Measurements from ENCODE around the gene CMTR1. TPM values are rescaled to one million over a fixed set of nuclear protein-coding genes. Genes with fewer than 3 reads are reported as not detected.

CMTR1 gene
- total RNA-seq, 2 experiments from 2014 or later = 71.7 to 74.2 TPM

DNA sequence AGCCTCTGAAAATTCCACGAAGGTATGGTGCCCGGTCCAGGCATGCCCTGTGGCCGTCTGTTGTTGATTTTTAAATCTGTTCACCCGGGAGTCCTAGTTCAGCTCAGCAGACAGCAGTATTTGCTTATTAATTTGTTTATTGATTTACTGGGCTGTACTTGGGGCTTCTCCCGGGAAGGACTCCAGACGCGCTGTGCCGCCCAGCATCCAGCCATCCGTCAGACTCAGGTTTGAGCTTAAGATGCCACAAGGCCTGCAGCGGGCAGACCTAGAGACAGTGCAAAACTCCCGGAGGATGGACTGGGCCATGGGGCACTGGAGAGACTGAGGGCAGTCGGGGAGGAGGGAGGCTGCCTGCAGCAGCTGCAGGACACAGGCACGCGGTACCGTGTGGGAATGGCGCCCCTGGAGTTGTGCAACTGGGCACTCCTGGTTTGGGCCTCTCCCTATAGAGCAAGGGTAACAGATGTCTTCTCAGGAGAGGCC lies 83.9 kb downstream of the CMTR1 start:
- DNase-seq = peak; percentile 37
- ChIA-PET POLR2A (interaction anchor here (0.5 to 3.6 kb wide), 18 partner anchors 9 to 302 kb away, joined by 3 to 129 read pairs (median 5); partner anchors contain the start of genes CCDC167, CMTR1 and MDGA1), CTCF (interaction anchor here (1.0 to 4.6 kb wide), 18 partner anchors 8 to 191 kb away, joined by 3 to 64 read pairs (median 4); partner anchors contain the start of genes CCDC167 and CMTR1)
- peak; percentile 33 for ATAC-seq
- Mint-ChIP-seq H3K4me3 (peak overlapping the region; percentile 83), H3K36me3 (ENCODE audit: low read depth) (peaks cover 6% of the 10 kb centered on the region), H3K27me3 (ENCODE audit: low read depth) (no peaks in the 10 kb centered on the region), H3K9me3 (ENCODE audit: insufficient read depth) (no peaks in the 10 kb centered on the region), H3K27ac (peak overlapping the region; percentile 98), H3K4me1 (ENCODE audit: low read depth) (peaks cover 81% of the 10 kb centered on the region)

DNA sequence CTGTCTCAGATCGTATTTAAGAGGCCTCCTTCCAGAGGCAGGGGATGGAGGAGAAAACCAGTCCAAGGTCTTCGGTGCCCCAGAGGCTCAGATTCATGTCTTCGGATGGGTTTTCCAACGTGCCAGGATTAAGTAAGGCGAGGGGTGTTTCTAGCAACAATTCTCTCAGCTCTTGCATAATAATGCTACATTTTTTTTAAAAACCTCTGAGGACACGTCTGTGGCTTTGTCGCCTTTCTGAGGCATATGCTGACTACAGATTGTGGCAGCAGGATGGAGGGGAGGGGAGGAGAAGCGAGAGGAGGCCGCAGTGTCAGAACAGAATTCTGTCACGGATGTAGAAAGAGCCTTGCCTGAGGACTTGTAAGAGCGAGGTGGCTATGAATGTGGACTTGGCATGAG lies 84.4 kb downstream of the CMTR1 start:
- Mint-ChIP-seq H3K36me3 (ENCODE audit: low read depth) (peaks cover 6% of the 10 kb centered on the region), H3K9me3 (ENCODE audit: insufficient read depth) (no peaks in the 10 kb centered on the region), H3K27ac (peak overlapping the region; percentile 98), H3K4me3 (peak overlapping the region; percentile 83), H3K27me3 (ENCODE audit: low read depth) (no peaks in the 10 kb centered on the region), H3K4me1 (ENCODE audit: low read depth) (peaks cover 83% of the 10 kb centered on the region)
- ChIA-PET POLR2A (interaction anchor here (0.7 to 3.6 kb wide), 13 partner anchors 9 to 301 kb away, joined by 3 to 129 read pairs (median 5); partner anchors contain the start of genes CCDC167, CMTR1 and MDGA1), CTCF (interaction anchor here (1.0 to 4.6 kb wide), 15 partner anchors 8 to 192 kb away, joined by 3 to 64 read pairs (median 6); partner anchors contain the start of gene CCDC167)
- DNase-seq (peak; percentile 91), ATAC-seq (peak; percentile 63)

DNA sequence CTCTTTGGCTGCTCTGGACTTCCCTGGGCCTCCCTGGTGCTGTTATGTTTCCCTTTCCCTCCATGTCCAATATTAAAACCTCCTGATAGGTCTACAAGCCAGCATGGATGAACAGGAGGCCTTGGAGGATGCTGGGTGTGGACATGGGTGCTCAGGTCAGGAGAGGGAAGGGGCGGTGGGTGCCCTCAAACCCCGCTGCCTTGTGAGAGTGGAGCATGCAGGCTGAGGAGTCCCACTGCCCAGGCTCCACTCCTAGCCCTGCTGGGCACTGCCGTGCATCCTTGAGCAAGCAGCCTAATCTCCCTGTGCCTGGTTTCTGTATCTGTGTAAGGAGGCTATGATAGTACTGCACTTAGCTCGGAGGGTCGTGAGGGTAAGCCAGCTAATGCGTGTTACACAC lies 85.1 kb downstream of the CMTR1 start:
- ChIA-PET CTCF (interaction anchor here (0.6 to 4.6 kb wide), 4 partner anchors 15 to 48 kb away, joined by 3 to 64 read pairs (median 16); partner anchors contain the start of gene CCDC167), POLR2A (interaction anchor here (0.7 to 3.6 kb wide), 5 partner anchors 9 to 30 kb away, joined by 3 to 129 read pairs (median 6); partner anchors contain the start of gene CCDC167)
- Mint-ChIP-seq H3K36me3 (ENCODE audit: low read depth) (peaks cover 6% of the 10 kb centered on the region), H3K9me3 (ENCODE audit: insufficient read depth) (no peaks in the 10 kb centered on the region), H3K27ac (peak overlapping the region; percentile 98), H3K27me3 (ENCODE audit: low read depth) (no peaks in the 10 kb centered on the region), H3K4me3 (peak overlapping the region; percentile 83), H3K4me1 (ENCODE audit: low read depth) (peaks cover 80% of the 10 kb centered on the region)
- no peak for DNase-seq
- no peak for ATAC-seq

DNA sequence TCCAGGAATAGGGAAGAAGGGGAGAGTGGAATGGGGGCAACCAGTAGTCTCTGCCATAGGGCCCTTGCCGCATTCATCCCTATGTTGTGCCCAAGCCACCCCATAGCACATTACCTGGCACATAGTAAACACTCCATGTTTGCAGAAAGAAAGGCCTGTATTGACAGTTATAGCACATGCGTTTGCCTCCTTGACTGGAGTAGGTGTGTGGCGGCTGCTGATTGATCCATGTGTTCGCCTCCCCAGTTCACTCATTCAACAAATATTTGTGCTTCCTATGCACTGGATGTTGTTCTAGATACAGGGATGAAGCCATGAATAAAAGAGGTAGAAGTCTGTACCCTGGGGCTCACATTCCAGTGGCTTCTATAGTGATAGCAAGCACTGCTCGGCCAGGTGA lies 86.4 kb downstream of the CMTR1 start:
- Mint-ChIP-seq H3K9me3 (ENCODE audit: insufficient read depth) (no peaks in the 10 kb centered on the region), H3K4me1 (ENCODE audit: low read depth) (peaks cover 70% of the 10 kb centered on the region), H3K27me3 (ENCODE audit: low read depth) (no peaks in the 10 kb centered on the region), H3K27ac (no peak overlapping the region), H3K36me3 (ENCODE audit: low read depth) (peaks cover 6% of the 10 kb centered on the region), H3K4me3 (no peak overlapping the region)
- ChIA-PET CTCF (interaction anchor here (4.6 kb wide), 1 partner anchor 16 kb away, joined by 64 read pairs; the partner anchor contains the start of gene CCDC167), POLR2A (interaction anchor here (0.8 to 1.7 kb wide), 3 partner anchors 10 to 18 kb away, joined by 3 to 6 read pairs (median 3); no protein-coding TSS in a partner anchor)
- ATAC-seq (no peak), DNase-seq (no peak)

DNA sequence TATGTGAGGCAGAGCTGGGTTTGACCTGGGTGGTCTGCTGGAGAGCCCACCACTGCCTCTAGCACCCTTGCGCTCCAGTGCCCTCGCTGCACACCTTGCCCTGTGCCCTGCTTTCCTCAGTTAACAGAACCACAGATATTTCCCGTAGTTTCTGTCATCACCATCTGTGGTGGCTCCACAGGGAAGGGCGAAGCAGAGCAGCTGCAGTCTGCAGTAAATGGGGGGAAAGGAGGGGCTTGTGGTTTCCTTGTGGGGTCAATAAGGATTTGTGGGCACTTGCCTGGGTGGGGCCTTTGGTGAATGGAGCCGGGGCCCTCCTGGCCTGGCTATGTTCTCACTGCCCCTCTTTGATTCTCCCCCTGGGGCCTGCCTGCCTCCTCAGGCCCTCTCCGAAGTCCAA lies 87.9 kb downstream of the CMTR1 start:
- H3K36me3 Mint-ChIP-seq (ENCODE audit: low read depth) = peaks cover 6% of the 10 kb centered on the region
- ChIA-PET CTCF (no interaction called here), POLR2A (no interaction called here)
- ATAC-seq = no peak
- DNase-seq = no peak
- H3K9me3 Mint-ChIP-seq (ENCODE audit: insufficient read depth) = no peaks in the 10 kb centered on the region
- no peak overlapping the region for H3K4me3 Mint-ChIP-seq
- no peak overlapping the region for H3K27ac Mint-ChIP-seq
- H3K27me3 Mint-ChIP-seq (ENCODE audit: low read depth) = no peaks in the 10 kb centered on the region
- H3K4me1 Mint-ChIP-seq (ENCODE audit: low read depth) = peaks cover 56% of the 10 kb centered on the region

DNA sequence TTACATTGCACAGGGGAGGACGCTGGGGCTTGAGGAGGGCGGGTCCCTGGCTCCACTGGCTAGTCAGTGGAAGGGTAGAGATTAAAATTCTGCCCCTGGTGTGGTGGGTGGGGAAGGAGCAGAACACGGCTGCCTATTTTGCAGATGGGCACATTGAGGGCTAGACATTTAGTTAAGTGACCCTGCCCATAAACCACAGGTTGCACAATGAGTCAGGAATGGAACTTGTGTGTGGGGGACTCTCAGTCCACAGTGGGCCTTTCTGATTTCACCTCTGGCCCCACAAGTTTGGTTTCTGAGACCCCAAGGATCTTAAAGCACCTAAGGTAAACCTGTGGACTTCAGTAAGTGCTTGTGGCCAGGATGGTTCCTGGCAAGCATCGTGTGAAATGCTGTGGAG lies 88.7 kb downstream of the CMTR1 start:
- ATAC-seq (no peak), DNase-seq (no peak)
- Mint-ChIP-seq H3K4me1 (ENCODE audit: low read depth) (peaks cover 50% of the 10 kb centered on the region), H3K36me3 (ENCODE audit: low read depth) (peaks cover 6% of the 10 kb centered on the region), H3K4me3 (no peak overlapping the region), H3K27me3 (ENCODE audit: low read depth) (no peaks in the 10 kb centered on the region), H3K27ac (no peak overlapping the region), H3K9me3 (ENCODE audit: insufficient read depth) (no peaks in the 10 kb centered on the region)
- CTCF ChIA-PET = no interaction called here
- POLR2A ChIA-PET = no interaction called here

DNA sequence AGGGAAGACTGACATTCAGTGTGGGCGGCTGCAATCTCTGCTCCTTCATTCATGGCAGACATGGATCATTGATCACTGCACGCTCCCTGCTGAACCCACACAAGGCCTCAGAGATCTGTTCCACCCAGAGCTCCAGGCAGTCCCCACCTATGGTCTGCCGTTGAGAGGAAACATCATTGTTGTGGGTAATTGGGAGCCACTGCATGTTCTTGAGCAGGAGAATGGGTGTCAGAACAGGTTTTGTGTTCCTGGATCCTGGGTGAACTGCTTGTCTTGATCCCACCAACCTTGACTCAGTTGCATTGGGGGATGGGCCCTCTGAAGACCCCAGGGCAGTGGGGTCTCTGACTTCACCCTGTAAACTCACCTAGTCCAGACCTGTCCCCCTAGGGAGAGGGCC lies 89.8 kb downstream of the CMTR1 start:
- no peak overlapping the region for H3K27ac Mint-ChIP-seq
- peaks cover 6% of the 10 kb centered on the region for H3K36me3 Mint-ChIP-seq (ENCODE audit: low read depth)
- H3K4me3 Mint-ChIP-seq = no peak overlapping the region

DNA sequence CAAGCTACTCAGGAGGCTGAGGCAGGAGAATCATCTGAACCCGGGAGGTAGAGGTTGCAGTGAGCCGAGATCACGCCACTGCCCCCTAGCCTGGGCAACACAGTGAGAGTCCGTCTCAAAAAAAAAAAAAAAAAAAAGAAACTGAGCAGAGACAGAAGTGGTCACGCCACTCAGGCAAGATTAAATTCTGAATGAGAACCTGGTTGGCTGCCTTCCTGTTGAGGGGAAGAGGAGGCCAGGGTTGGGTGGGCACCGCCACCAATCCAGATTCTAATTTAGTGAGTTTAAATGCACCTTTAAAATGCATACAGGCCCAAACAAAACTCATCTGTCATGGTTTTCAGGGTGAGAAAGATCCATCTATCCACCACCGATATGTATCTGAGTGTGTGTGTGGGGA lies 90.4 kb downstream of the CMTR1 start:
- peaks cover 6% of the 10 kb centered on the region for H3K36me3 Mint-ChIP-seq (ENCODE audit: low read depth)
- no peak for DNase-seq
- peaks cover 33% of the 10 kb centered on the region for H3K4me1 Mint-ChIP-seq (ENCODE audit: low read depth)
- H3K27ac Mint-ChIP-seq = no peak overlapping the region
- ChIA-PET CTCF (interaction anchor here (1.2 kb wide), 1 partner anchor 27 kb away, joined by 3 read pairs; no protein-coding TSS in a partner anchor), POLR2A (no interaction called here)
- no peak for ATAC-seq
- H3K9me3 Mint-ChIP-seq (ENCODE audit: insufficient read depth) = no peaks in the 10 kb centered on the region
- H3K4me3 Mint-ChIP-seq = no peak overlapping the region
- H3K27me3 Mint-ChIP-seq (ENCODE audit: low read depth) = no peaks in the 10 kb centered on the region

More for the DNA sequence above, 89.8 kb downstream of the CMTR1 start:
- Mint-ChIP-seq H3K27me3 (ENCODE audit: low read depth) (no peaks in the 10 kb centered on the region), H3K9me3 (ENCODE audit: insufficient read depth) (no peaks in the 10 kb centered on the region), H3K4me1 (ENCODE audit: low read depth) (peaks cover 39% of the 10 kb centered on the region)
- ChIA-PET CTCF (interaction anchor here (1.2 kb wide), 1 partner anchor 26 kb away, joined by 3 read pairs; no protein-coding TSS in a partner anchor), POLR2A (no interaction called here)
- no peak for DNase-seq
- no peak for ATAC-seq

DNA sequence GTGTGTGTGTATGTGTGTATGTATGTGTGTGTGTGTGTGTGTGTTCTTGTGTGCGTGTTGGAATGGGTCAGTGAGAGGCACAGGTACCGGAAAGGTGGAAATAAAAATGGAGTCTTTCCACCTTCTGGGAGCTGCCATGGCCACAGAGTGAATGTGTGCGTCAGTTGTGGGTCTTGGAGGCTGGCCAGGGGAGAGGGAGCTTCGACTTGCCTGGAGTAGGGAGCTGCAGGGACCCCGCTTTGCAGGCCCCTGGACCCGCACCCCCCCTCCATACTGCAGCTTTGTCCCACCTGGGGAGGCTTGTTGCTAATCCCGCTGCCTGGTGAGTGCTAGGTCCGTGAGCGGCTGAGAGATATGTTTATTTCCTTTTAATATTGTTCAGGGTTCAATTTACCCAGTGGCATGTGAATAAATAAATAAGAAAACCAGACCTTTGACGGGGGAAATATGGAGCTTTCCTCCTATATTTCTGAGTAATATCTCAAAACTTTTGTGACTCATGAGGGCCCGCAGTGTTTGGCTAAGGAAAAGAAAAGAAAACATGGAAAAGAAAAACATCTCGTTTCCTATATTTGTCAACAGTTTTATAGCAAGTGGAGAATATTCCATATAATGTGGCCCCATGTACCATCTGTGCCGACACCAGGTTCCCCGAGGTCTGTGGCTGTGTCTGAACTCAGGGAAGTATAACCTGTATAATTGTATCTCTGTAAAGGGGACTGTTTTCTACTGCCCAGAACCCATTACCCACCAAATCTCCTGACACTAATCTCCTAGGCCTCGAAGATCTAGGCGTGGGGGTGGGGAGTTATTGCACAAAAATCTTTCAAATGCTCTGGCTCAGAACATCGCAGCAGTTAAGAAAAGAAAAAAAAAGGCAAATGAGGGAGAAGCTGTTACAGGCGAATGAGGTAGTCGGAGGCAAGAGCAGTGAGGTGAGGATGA lies 91.3 kb downstream of the CMTR1 start:
- Mint-ChIP-seq H3K9me3 (ENCODE audit: insufficient read depth) (no peaks in the 10 kb centered on the region), H3K27me3 (ENCODE audit: low read depth) (no peaks in the 10 kb centered on the region), H3K4me1 (ENCODE audit: low read depth) (peaks cover 25% of the 10 kb centered on the region), H3K27ac (no peak overlapping the region), H3K36me3 (ENCODE audit: low read depth) (peaks cover 4% of the 10 kb centered on the region), H3K4me3 (no peak overlapping the region)
- no peak for DNase-seq
- ChIA-PET POLR2A (no interaction called here), CTCF (no interaction called here)
- no peak for ATAC-seq

DNA sequence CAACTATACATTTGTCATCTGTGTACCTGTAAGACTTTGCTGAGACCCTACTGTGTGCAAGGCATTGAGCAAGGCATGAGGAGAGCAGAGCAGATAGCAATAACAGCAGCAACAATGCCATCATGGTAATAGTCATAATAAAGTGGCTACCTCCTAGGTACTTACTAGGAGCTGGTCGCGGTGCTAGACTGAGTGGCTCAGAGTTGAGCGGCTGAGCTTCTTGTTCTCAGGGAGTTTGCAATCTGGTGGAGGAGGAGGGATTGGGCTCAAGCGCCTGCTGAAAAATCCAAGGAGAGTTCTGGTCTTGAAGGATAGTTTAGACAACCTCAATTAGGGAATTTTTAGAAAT lies 91.9 kb downstream of the CMTR1 start:
- ATAC-seq (no peak), DNase-seq (no peak)
- ChIA-PET CTCF (interaction anchor here (1.0 kb wide), 2 partner anchors 8 to 41 kb away, joined by 3 read pairs; no protein-coding TSS in a partner anchor), POLR2A (no interaction called here)
- no peaks in the 10 kb centered on the region for H3K27me3 Mint-ChIP-seq (ENCODE audit: low read depth)
- peaks cover 4% of the 10 kb centered on the region for H3K36me3 Mint-ChIP-seq (ENCODE audit: low read depth)
- no peak overlapping the region for H3K4me3 Mint-ChIP-seq
- no peak overlapping the region for H3K27ac Mint-ChIP-seq
- no peaks in the 10 kb centered on the region for H3K9me3 Mint-ChIP-seq (ENCODE audit: insufficient read depth)
- peaks cover 22% of the 10 kb centered on the region for H3K4me1 Mint-ChIP-seq (ENCODE audit: low read depth)

DNA sequence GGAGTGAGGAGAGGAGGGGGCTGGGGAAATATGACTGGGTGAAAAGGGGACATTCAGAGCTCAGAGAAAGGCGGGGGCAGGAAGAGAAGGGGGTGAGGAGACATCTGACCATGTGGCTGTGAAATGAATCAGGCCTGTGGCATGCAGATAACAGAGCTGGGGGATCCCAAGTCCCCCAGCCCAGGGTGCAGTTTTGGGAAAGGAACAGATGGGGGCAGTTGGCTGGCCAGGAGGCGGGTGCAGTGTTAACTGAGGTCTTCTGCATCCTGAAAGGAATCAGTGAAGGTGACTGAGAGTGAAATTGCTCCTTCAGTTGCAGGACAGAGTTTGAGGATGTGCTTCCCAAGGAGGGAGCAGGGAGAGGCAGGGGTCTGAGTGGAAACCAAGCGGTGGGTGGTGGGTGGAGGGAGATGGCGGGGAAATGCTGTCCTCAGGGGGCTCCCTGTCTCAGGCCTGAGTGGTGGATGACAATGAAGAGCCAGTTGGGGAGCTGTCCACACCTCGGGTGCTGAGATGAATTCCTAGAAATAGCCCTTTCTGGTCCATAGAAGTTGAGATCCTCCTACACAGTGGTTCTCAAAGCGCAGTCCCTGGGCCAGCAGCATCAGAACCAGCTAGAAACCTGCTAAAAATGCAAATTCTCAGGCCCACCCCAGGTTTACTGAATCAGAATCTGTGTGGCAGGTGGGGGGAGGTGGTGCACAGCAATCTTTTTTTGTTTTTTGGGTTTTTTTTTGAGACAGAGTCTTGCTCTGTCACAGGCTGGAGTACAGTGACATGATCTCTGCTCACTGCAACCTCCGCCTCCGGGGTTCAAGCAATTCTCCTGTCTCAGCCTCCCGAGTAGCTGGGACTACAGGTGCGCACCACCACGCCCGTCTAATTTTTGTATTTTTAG lies 92.7 kb downstream of the CMTR1 start:
- peak; percentile 42 for DNase-seq
- no peaks in the 10 kb centered on the region for H3K9me3 Mint-ChIP-seq (ENCODE audit: insufficient read depth)
- CTCF ChIA-PET = interaction anchor here (1.0 to 2.5 kb wide), 3 partner anchors 9 to 40 kb away, joined by 3 to 7 read pairs (median 3); no protein-coding TSS in a partner anchor
- peaks cover 2% of the 10 kb centered on the region for H3K36me3 Mint-ChIP-seq (ENCODE audit: low read depth)
- no peak for ATAC-seq
- POLR2A ChIA-PET = interaction anchor here (0.6 kb wide), 1 partner anchor 38 kb away, joined by 3 read pairs; no protein-coding TSS in a partner anchor
- H3K27me3 Mint-ChIP-seq (ENCODE audit: low read depth) = no peaks in the 10 kb centered on the region
- peaks cover 19% of the 10 kb centered on the region for H3K4me1 Mint-ChIP-seq (ENCODE audit: low read depth)
- no peak overlapping the region for H3K4me3 Mint-ChIP-seq
- H3K27ac Mint-ChIP-seq = no peak overlapping the region

Data from activated CD8-positive, alpha-beta T cell treated with anti-CD3 and anti-CD28 coated beads, Interleukin-2, amount 10 ng/mL, durations not matched to agents 7 days and 5 days (primary cell).